Calu3 (cell line): ENCODE data around the gene NDST4. TPM values are rescaled to one million over a fixed set of nuclear protein-coding genes. Genes with fewer than 3 reads are reported as not detected.

Experiments used
- BruUV-seq: library from RNA; stranded (reverse); fragments of 400-500 nt; replicated peaks from 2 replicates; lab custom pipeline; 2021; lab: Mats Ljungman, UMichigan
- CTCF ChIA-PET: fragments of 300-600 bp; sonication (Branson Sonifier 250); formaldehyde crosslinking; loops from one replicate; lab custom pipeline; 2022; ENCODE audit warnings: antibody characterized with exemption; lab: Charles Lee
- DNase-seq: peaks from one replicate; pipeline ENCODE4 v3.0.0; 2022
- H3K27ac Mint-ChIP-seq: one replicate; pipeline ENCODE4 v1.8.0; 2022; ENCODE audit warnings: mixed read lengths; ENCODE audit not compliant: unreplicated experiment
- H3K27me3 Mint-ChIP-seq: one replicate; pipeline ENCODE4 v1.8.0; 2022; ENCODE audit warnings: mixed read lengths; ENCODE audit not compliant: unreplicated experiment
- H3K36me3 Mint-ChIP-seq: one replicate; pipeline ENCODE4 v1.8.0; 2022; ENCODE audit warnings: mild to moderate bottlenecking, moderate library complexity, mixed read lengths; ENCODE audit not compliant: insufficient read depth, unreplicated experiment
- H3K4me1 Mint-ChIP-seq: one replicate; pipeline ENCODE4 v1.8.0; 2022; ENCODE audit warnings: mild to moderate bottlenecking, low read depth, mixed read lengths; ENCODE audit not compliant: unreplicated experiment
- H3K4me3 Mint-ChIP-seq: one replicate; pipeline ENCODE4 v1.8.0; 2022; ENCODE audit warnings: mild to moderate bottlenecking, low read depth, moderate library complexity, mixed read lengths; ENCODE audit not compliant: unreplicated experiment
- H3K9me3 Mint-ChIP-seq: one replicate; pipeline ENCODE4 v1.8.0; 2022; ENCODE audit warnings: low read depth, mixed read lengths; ENCODE audit not compliant: unreplicated experiment
- CTCF ChIP-seq: fragments of 200-600 bp; IDR thresholded peaks from one replicate; pipeline ENCODE4 v1.8.0; 2022; ENCODE audit warnings: antibody characterized with exemption; ENCODE audit not compliant: unreplicated experiment
- intact Hi-C: fragments of 100-400 bp; cut with micrococcal nuclease; formaldehyde crosslinking; loops from one replicate; pipeline ENCODE4 v1.10.0; 2022; ENCODE audit not compliant: unreplicated experiment
- total RNA-seq: library from RNA; stranded (reverse); gene quantifications from 2 replicates; pipeline ENCODE4 v1.2.3, GENCODE V29; 2022

The NDST4 gene
- total RNA-seq, 1 experiment from 2014 or later: not detected

GRCh38 chr4:114921191-114921590 lies 192.2 kb downstream of the NDST4 start:
- no TSS peak for BruUV-seq

DNA sequence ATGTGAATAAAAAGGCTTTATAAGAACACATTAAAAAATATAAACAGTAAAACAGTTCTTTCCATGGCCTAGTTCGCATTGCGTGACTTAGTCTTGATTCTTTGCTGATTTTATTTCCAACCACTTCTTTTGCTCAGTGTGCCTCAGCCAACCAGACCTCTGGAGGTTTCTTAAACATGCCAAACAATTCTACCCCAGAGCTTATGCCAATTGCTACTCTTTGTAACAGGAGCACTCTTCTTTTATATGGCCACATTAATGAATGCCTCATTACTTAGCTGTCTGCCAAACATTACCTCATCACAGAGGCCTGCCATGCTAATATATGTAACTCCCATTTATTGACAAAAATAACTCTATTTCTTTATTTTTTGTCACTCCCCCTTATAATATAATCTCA lies 202.3 kb downstream of the NDST4 start:
- CTCF ChIA-PET: interaction anchor here (0.7 kb wide), 1 partner anchor 159 kb away, joined by 3 read pairs; no protein-coding TSS in a partner anchor
- Mint-ChIP-seq H3K9me3 (no peaks in the 10 kb centered on the region), H3K36me3 (no peaks in the 10 kb centered on the region), H3K27ac (no peak overlapping the region), H3K27me3 (no peaks in the 10 kb centered on the region), H3K4me1 (no peaks in the 10 kb centered on the region), H3K4me3 (no peak overlapping the region)
- no peak for TF ChIP-seq CTCF
- no TSS peak for BruUV-seq
- no peak for DNase-seq
- intact Hi-C loops: no loop called here

More at GRCh38 chr4:114921191-114921590, 192.2 kb downstream of the NDST4 start:
- DNase-seq: no peak
- Mint-ChIP-seq H3K27ac (no peak overlapping the region), H3K4me3 (no peak overlapping the region), H3K36me3 (no peaks in the 10 kb centered on the region), H3K9me3 (no peaks in the 10 kb centered on the region), H3K4me1 (peaks cover 12% of the 10 kb centered on the region), H3K27me3 (no peaks in the 10 kb centered on the region)
- no peak for TF ChIP-seq CTCF
- CTCF ChIA-PET: no interaction called here
- intact Hi-C loops: no loop called here

- no peak for DNase-seq
- intact Hi-C loops: no loop called here
- no peak for TF ChIP-seq CTCF
- no peaks in the 10 kb centered on the region for H3K9me3 Mint-ChIP-seq
- H3K27me3 Mint-ChIP-seq: no peaks in the 10 kb centered on the region
- no peaks in the 10 kb centered on the region for H3K36me3 Mint-ChIP-seq
- CTCF ChIA-PET: no interaction called here
- no peak overlapping the region for H3K4me3 Mint-ChIP-seq
- no TSS peak for BruUV-seq
- no peaks in the 10 kb centered on the region for H3K4me1 Mint-ChIP-seq
- H3K27ac Mint-ChIP-seq: no peak overlapping the region
These were observed 205.9 kb downstream of the NDST4 start for GRCh38 chr4:114907568-114907967.

GRCh38 chr4:114905017-114905416 lies 208.4 kb downstream of the NDST4 start:
- Mint-ChIP-seq H3K4me1 (no peaks in the 10 kb centered on the region), H3K36me3 (no peaks in the 10 kb centered on the region), H3K27ac (no peak overlapping the region), H3K27me3 (no peaks in the 10 kb centered on the region), H3K9me3 (no peaks in the 10 kb centered on the region), H3K4me3 (no peak overlapping the region)
- no TSS peak for BruUV-seq
- intact Hi-C loops: no loop called here
- CTCF ChIA-PET: no interaction called here
- no peak for TF ChIP-seq CTCF
- DNase-seq: no peak
